H9 (cell line): Measurements from ENCODE around the gene AP1G2. TPM values are rescaled to one million over a fixed set of nuclear protein-coding genes. Genes with fewer than 3 reads are reported as not detected.
A peak's percentile ranks its signal among the peaks of the same experiment; 100 is the strongest.

Experiments
- DNase-seq: peaks from one replicate; pipeline ENCODE4 v3.0.0-alpha.2; 2017
- H2AFZ ChIP-seq: one replicate; pipeline ENCODE4 v1.6.1; 2013; ENCODE audit warnings: mild to moderate bottlenecking, low read length, control low read depth, moderate library complexity
- H2AK5ac ChIP-seq: 2 replicates; pipeline ENCODE4 v1.6.1; 2013; ENCODE audit warnings: low read length, control low read depth, mixed read lengths; ENCODE audit not compliant: insufficient read length
- H2BK120ac ChIP-seq: one replicate; pipeline ENCODE4 v1.6.1; 2013; ENCODE audit warnings: low read depth, mild to moderate bottlenecking, low read length, control low read depth, inconsistent platforms; ENCODE audit not compliant: poor library complexity, severe bottlenecking
- H2BK12ac ChIP-seq: 2 replicates; pipeline ENCODE4 v1.6.1; 2013; ENCODE audit warnings: low read length, control low read depth, mixed read lengths, low read depth; ENCODE audit not compliant: insufficient read length
- H2BK15ac ChIP-seq: 2 replicates; pipeline ENCODE4 v1.6.1; 2013; ENCODE audit warnings: low read depth, low read length, control low read depth
- H2BK20ac ChIP-seq: one replicate; pipeline ENCODE4 v1.6.1; 2013; ENCODE audit warnings: low read depth, mild to moderate bottlenecking, low read length, control low read depth, inconsistent platforms; ENCODE audit not compliant: poor library complexity, severe bottlenecking
- H2BK5ac ChIP-seq: 2 replicates; pipeline ENCODE4 v1.6.1; 2013; ENCODE audit warnings: low read length, control low read depth, mixed read lengths; ENCODE audit not compliant: insufficient read length
- H3K14ac ChIP-seq: 2 replicates; pipeline ENCODE4 v1.6.1; 2013; ENCODE audit warnings: low read length, control low read depth; ENCODE audit not compliant: insufficient read depth
- H3K18ac ChIP-seq: 2 replicates; pipeline ENCODE4 v1.6.1; 2013; ENCODE audit warnings: low read depth, mild to moderate bottlenecking, mixed read lengths, low read length, control low read depth; ENCODE audit not compliant: insufficient read length
- H3K23ac ChIP-seq: 2 replicates; pipeline ENCODE4 v1.6.1; 2013; ENCODE audit warnings: low read length, control low read depth, mixed read lengths, low read depth; ENCODE audit not compliant: insufficient read length
- H3K23me2 ChIP-seq: 2 replicates; pipeline ENCODE4 v1.6.1; 2013; ENCODE audit warnings: low read depth, mild to moderate bottlenecking, mixed read lengths, low read length, control low read depth; ENCODE audit not compliant: insufficient read length, poor library complexity, severe bottlenecking
- H3K27ac ChIP-seq: 2 replicates; pipeline ENCODE4 v1.5.1; 2013; ENCODE audit warnings: low read length, control low read depth, mixed read lengths, low read depth; ENCODE audit not compliant: insufficient read length
- H3K27me3 ChIP-seq: 2 replicates; pipeline ENCODE4 v1.6.1; 2013; ENCODE audit warnings: low read length, control low read depth, inconsistent platforms; ENCODE audit not compliant: insufficient read depth
- H3K4ac ChIP-seq: 2 replicates; pipeline ENCODE4 v1.6.1; 2013; ENCODE audit warnings: low read depth, mild to moderate bottlenecking, control low read depth, inconsistent platforms, low read length, moderate library complexity
- H3K4me1 ChIP-seq: 2 replicates; pipeline ENCODE4 v1.6.1; 2013; ENCODE audit warnings: low read length, control low read depth, inconsistent platforms; ENCODE audit not compliant: insufficient read depth
- H3K4me2 ChIP-seq: 2 replicates; pipeline ENCODE4 v1.6.1; 2013; ENCODE audit warnings: low read length, control low read depth, mixed read lengths; ENCODE audit not compliant: insufficient read length, insufficient read depth
- H3K56ac ChIP-seq: 2 replicates; pipeline ENCODE4 v1.6.1; 2013; ENCODE audit warnings: low read depth, mild to moderate bottlenecking, mixed read lengths, low read length, control low read depth; ENCODE audit not compliant: insufficient read length
- H3K79me1 ChIP-seq: 2 replicates; pipeline ENCODE4 v1.6.1; 2013; ENCODE audit warnings: low read depth, mild to moderate bottlenecking, moderate library complexity, low read length, control low read depth, inconsistent platforms; ENCODE audit not compliant: insufficient read depth, poor library complexity, severe bottlenecking
- H3K79me2 ChIP-seq: 2 replicates; pipeline ENCODE4 v1.6.1; 2013; ENCODE audit warnings: low read length, control low read depth, inconsistent platforms; ENCODE audit not compliant: insufficient read depth
- H3K9ac ChIP-seq: 2 replicates; pipeline ENCODE4 v1.6.1; 2013; ENCODE audit warnings: low read length, control low read depth, mixed read lengths; ENCODE audit not compliant: insufficient read length; ENCODE audit errors: extremely low read depth
- H3K9me3 ChIP-seq: one replicate; pipeline ENCODE4 v1.6.1; 2013; ENCODE audit warnings: low read depth, low read length, inconsistent platforms; ENCODE audit not compliant: control insufficient read depth
- H3T11ph ChIP-seq: one replicate; pipeline ENCODE4 v1.6.1; 2013; ENCODE audit warnings: mild to moderate bottlenecking, low read length, control low read depth, inconsistent platforms
- H4K20me1 ChIP-seq: one replicate; pipeline ENCODE4 v1.6.1; 2013; ENCODE audit not compliant: control insufficient read depth, insufficient read length, insufficient read depth
- H4K5ac ChIP-seq: 2 replicates; pipeline ENCODE4 v1.6.1; 2013; ENCODE audit warnings: low read depth, mild to moderate bottlenecking, mixed read lengths, low read length, control low read depth; ENCODE audit not compliant: insufficient read length
- H4K8ac ChIP-seq: replicated peaks from 2 replicates; pipeline ENCODE4 v1.6.1; 2013; ENCODE audit warnings: low read length, control low read depth, mixed read lengths, low read depth; ENCODE audit not compliant: insufficient read length
- H4K91ac ChIP-seq: 2 replicates; pipeline ENCODE4 v1.6.1; 2013; ENCODE audit warnings: low read depth, mild to moderate bottlenecking, moderate library complexity, mixed read lengths, low read length, control low read depth; ENCODE audit not compliant: insufficient read length
- H3K27ac Mint-ChIP-seq, 3 experiments: 2 replicates in 2 of 3; 3 replicates in 1 of 3; pipeline ENCODE4 v1.8.0; 2020 to 2021; ENCODE audit warnings: mixed read lengths in 3 of 3, mild to moderate bottlenecking in 1 of 3, moderate library complexity in 1 of 3
- H3K27me3 Mint-ChIP-seq: 2 replicates; pipeline ENCODE4 v1.8.0; 2021; ENCODE audit warnings: low read depth, mild to moderate bottlenecking, moderate library complexity, mixed read lengths
- H3K36me3 Mint-ChIP-seq, 3 experiments: 2 replicates in 2 of 3; 3 replicates in 1 of 3; pipeline ENCODE4 v1.8.0; 2020 to 2021; ENCODE audit warnings: low read depth in 3 of 3, mixed read lengths in 3 of 3; ENCODE audit not compliant: insufficient read depth in 1 of 3
- H3K4me1 Mint-ChIP-seq, 2 experiments: 2 replicates each; pipeline ENCODE4 v1.8.0; 2020; ENCODE audit warnings: mixed read lengths in 2 of 2
- H3K4me3 Mint-ChIP-seq, 2 experiments: 2 replicates in 1 of 2; 3 replicates in 1 of 2; pipeline ENCODE4 v1.8.0; 2020 to 2021; ENCODE audit warnings: mild to moderate bottlenecking in 2 of 2, mixed read lengths in 2 of 2, moderate library complexity in 1 of 2
- H3K9me3 Mint-ChIP-seq, 2 experiments: 2 replicates in 1 of 2; 3 replicates in 1 of 2; pipeline ENCODE4 v1.8.0; 2020; ENCODE audit warnings: mild to moderate bottlenecking in 2 of 2, mixed read lengths in 2 of 2, moderate library complexity in 1 of 2
- total RNA-seq: library from RNA; stranded (reverse); gene quantifications from 2 replicates; pipeline ENCODE4 v1.2.1, GENCODE V29; 2021
- TF ChIP-seq, protein P1 (sequence below): fragments of 200-600 bp; sonication (generic); conservative IDR thresholded peaks from 3 replicates; pipeline ENCODE4 v1.8.0; 2021; ENCODE audit warnings: antibody characterized with exemption, mild to moderate bottlenecking

Gene AP1G2
- total RNA-seq, 1 experiment from 2014 or later = 107 TPM

DNA sequence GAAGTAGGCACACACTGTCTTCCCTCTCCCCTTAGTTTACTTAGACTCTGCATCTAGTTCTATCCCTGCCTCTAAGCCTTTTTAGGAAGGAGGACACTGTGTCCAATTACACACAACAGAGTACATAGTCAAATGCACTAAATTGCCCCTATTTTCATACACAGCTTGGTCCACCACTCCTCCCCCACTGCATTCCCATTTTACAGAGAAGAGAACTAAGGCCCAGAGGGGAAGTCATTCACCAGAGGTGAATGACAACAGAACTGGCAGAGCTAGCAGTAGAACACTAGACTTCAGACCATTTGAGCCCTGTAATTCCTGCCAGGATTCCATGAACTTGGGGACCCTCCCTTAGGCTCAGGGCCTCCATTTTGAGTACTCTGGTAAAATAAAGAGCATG is 12.1 kb upstream of the AP1G2 start:
- Histone ChIP-seq H3K18ac (no peak overlapping the region), H3K4me1 (peaks cover 3% of the 10 kb centered on the region; the same call in 1 of the 2 replicates), H3K27ac (no peak overlapping the region), H4K8ac (no peak overlapping the region), H4K91ac (no peak overlapping the region), H3K79me1 (no peaks in the 10 kb centered on the region), H3K4me2 (no peak overlapping the region), H3K23me2 (peaks cover 33% of the 10 kb centered on the region), H3K79me2 (no peaks in the 10 kb centered on the region), H4K20me1 (no peaks in the 10 kb centered on the region), H3K9ac (no peak overlapping the region), H2AK5ac (no peak overlapping the region), H2AFZ (no peak overlapping the region), H2BK120ac (no peak overlapping the region), H2BK20ac (no peak overlapping the region), H3K23ac (no peak overlapping the region), H3K14ac (no peak overlapping the region), H3K9me3 (no peaks in the 10 kb centered on the region), H2BK15ac (no peak overlapping the region), H3K56ac (no peak overlapping the region), H3K27me3 (peaks cover 7% of the 10 kb centered on the region; the same call in 1 of the 2 replicates), H3K4ac (no peak overlapping the region), H2BK5ac (no peak overlapping the region), H4K5ac (no peak overlapping the region), H3T11ph (no peak overlapping the region), H2BK12ac (no peak overlapping the region)
- H3K27me3 Mint-ChIP-seq = peaks cover 66% of the 10 kb centered on the region
- H3K4me1 Mint-ChIP-seq = peaks cover 17 to 37% of the 10 kb centered on the region in 2 experiments
- H3K9me3 Mint-ChIP-seq = peaks cover 0 to 7% of the 10 kb centered on the region in 2 experiments; a peak in 3 of 5 replicates
- H3K27ac Mint-ChIP-seq = peak overlapping the region in 1 of 3 experiments; percentile 63; a peak in 1 of 7 replicates
- DNase-seq = no peak
- TF ChIP-seq, protein P1, sequence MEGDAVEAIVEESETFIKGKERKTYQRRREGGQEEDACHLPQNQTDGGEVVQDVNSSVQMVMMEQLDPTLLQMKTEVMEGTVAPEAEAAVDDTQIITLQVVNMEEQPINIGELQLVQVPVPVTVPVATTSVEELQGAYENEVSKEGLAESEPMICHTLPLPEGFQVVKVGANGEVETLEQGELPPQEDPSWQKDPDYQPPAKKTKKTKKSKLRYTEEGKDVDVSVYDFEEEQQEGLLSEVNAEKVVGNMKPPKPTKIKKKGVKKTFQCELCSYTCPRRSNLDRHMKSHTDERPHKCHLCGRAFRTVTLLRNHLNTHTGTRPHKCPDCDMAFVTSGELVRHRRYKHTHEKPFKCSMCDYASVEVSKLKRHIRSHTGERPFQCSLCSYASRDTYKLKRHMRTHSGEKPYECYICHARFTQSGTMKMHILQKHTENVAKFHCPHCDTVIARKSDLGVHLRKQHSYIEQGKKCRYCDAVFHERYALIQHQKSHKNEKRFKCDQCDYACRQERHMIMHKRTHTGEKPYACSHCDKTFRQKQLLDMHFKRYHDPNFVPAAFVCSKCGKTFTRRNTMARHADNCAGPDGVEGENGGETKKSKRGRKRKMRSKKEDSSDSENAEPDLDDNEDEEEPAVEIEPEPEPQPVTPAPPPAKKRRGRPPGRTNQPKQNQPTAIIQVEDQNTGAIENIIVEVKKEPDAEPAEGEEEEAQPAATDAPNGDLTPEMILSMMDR = no peak
- peaks cover 0 to 8% (median 6%) of the 10 kb centered on the region in 3 experiments; a peak in 4 of 7 replicates for H3K36me3 Mint-ChIP-seq
- peak overlapping the region in 1 of 2 experiments; percentile 93; a peak in 2 of 5 replicates for H3K4me3 Mint-ChIP-seq
